ENCODE results near the gene COL18A1.

GRCh38 chr21:45466330-45467220 is 61.6 kb downstream of the COL18A1 start:
- no peak for TF ChIP-seq CTCF (IDR thresholded peaks at IDR 0.05; ENCODE audit: low read depth, low read length)
- TF ChIP-seq MAX (IDR thresholded peaks at IDR 0.05; ENCODE audit: low read depth, low read length): no peak
- TF ChIP-seq MYC (IDR thresholded peaks at IDR 0.05; ENCODE audit: low read depth, low read length): no peak

All from NB4 (cell line).